DND-41 (cell line): ENCODE measurements around the gene DLX2.

Experiments
- CTCF ChIP-seq: IDR thresholded peaks from 2 replicates; pipeline ENCODE4 v1.5.1; 2012; ENCODE audit warnings: borderline replicate concordance, low read length, moderate library complexity, mild to moderate bottlenecking; ENCODE audit not compliant: poor library complexity, severe bottlenecking; ENCODE audit errors: extremely low read depth
- EZH2 ChIP-seq: IDR thresholded peaks from 3 replicates; pipeline ENCODE4 v1.6.1; 2012; ENCODE audit warnings: borderline replicate concordance, low read depth, mild to moderate bottlenecking, moderate library complexity, low read length, inconsistent platforms; ENCODE audit not compliant: severe bottlenecking

GRCh38 chr2:172094294-172095145, 8.2 kb downstream of the DLX2 start:
- TF ChIP-seq CTCF (no peak), EZH2 (no peak)
